UCSD-AML1 (cell line): ENCODE measurements around the gene IZUMO1.

ENCODE experiments used
- DNase-seq: peaks from one replicate; lab custom pipeline; 2025; ENCODE audit not compliant: unreplicated experiment; lab: John Stamatoyannopoulos, UW

Gene IZUMO1

DNA sequence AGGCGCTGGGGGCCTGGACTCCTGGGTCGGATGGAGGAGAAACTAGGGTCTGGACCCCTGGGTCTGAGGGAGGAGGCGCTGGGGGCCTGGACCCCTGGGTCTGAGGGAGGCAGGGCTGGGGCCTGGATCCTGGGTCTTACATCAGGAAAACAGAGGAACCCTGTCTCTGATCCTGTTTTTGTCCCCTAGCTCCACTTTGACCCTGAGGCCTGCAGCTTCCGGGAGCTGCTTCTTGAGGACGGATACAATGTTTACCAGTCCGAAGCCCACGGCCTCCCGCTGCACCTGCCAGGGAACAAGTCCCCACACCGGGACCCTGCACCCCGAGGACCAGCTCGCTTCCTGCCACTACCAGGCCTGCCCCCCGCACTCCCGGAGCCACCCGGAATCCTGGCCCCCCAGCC is 11.0 kb upstream of the IZUMO1 start:
- no peak for DNase-seq

GRCh38 chr19:48757089-48757675 is 10.5 kb upstream of the IZUMO1 start:
- no peak for DNase-seq

DNA sequence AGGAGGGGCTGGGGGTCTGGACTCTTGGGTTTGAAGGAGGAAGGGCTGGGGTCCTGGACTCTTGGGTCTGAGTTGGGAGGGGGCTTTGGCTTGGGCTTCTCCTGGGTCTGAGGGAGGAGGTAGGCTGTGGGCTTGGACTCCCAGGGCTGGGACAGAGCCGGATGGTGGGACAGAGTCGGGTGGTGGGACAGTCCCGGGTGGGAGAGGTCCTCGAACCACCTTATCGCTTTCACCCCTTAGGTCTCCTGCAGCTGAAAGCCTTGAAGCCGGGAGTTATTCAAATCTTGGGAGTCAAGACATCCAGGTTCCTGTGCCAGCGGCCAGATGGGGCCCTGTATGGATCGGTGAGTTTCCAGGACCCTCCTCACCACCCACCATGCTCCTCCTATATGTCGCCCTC is 10.0 kb upstream of the IZUMO1 start:
- no peak for DNase-seq

DNA sequence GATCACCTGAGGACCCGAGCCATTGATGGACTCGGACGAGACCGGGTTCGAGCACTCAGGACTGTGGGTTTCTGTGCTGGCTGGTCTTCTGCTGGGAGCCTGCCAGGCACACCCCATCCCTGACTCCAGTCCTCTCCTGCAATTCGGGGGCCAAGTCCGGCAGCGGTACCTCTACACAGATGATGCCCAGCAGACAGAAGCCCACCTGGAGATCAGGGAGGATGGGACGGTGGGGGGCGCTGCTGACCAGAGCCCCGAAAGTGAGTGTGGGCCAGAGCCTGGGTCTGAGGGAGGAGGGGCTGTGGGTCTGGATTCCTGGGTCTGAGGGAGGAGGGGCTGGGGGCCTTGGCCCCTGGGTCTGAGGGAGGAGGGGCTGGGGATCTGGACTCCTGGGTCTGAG is 9.5 kb upstream of the IZUMO1 start:
- DNase-seq = no peak

DNA sequence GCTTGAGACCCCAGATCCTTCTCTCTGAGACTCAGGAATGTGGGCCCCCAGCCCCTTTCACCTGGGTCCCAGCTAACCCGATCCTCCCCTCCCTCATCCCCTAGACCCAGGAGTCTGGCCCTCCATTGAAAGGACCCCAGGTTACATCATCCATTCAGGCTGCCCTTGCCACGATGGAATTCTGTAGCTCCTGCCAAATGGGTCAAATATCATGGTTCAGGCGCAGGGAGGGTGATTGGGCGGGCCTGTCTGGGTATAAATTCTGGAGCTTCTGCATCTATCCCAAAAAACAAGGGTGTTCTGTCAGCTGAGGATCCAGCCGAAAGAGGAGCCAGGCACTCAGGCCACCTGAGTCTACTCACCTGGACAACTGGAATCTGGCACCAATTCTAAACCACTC is 9.1 kb upstream of the IZUMO1 start:
- DNase-seq = no peak

DNA sequence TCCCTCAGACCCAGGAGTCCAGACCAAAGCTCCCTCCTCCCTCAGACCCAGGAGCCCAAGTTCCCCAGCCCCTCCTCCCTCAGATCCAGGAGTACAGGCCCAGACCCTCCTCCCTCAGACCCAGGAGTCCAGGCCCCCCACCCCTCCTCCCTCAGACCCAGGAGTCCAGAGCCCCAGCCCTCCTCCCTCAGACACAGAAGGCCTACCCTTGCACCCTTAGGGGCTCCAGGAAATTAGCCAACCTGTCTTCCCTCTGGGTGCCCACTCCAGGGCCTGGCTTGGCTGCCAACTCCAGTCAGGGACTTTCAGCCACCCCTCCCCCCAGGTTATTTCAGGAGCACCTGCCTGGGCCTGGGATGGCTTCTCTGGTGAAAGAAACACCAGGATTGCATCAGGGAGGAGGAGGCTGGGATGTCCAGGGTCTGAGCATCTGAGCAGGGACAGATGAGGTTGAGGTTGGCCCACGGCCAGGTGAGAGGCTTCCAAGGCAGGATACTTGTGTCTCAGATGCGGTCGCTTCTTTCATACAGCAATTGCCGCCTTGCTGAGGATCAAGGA is 8.5 kb upstream of the IZUMO1 start, which contains the start of gene FGF21:
FGF21 (plus strand) TSS at position 441 of the 558 bp plus-strand sequence. CDS start 713 bp downstream, outside the sequence.
- no peak for DNase-seq

- peak; percentile 84 for DNase-seq
Measured at GRCh38 chr19:48752496-48753365, 6.0 kb upstream of the IZUMO1 start, which contains the start of gene FUT1. Gene FUT1, minus strand, starts transcription at chr19:48752641. Its CDS starts 1,360 bp downstream, at chr19:48751281.

DNA sequence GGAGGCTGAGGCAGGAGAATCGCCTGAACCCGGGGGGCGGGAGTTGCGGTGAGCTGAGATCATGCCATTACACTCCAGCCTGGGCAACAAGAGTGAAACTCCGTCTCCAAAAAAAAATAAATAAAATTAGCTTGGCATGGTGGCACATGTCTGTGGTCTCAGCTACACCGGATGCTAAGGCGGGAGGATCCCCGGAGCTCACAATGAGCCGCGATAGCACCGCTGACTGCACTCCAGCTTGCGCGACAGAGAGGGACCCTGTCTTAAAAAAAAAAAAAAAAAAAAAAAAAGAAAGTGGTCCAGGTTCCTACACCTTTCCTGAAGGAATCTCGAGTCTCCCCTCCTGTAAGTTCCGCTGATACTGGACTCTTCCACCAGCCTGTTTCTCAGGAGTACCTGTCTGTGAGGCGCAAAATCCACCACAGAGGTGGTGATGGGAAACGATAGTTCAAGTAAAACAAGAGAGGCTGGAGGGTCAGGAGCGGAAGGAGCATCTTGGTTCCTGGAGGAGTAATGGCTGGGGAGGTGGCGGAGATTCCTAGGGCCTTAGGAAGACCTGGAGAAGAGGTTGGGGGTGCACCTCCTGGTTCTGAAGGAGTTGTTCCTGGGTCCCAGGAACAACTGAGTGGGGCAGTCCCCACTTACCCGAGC is 5.3 kb upstream of the IZUMO1 start:
- peak; percentile 44 for DNase-seq

- DNase-seq = peak; percentile 44
Measured at GRCh38 chr19:48750771-48751504, 4.2 kb upstream of the IZUMO1 start.

- no peak for DNase-seq
Measured at GRCh38 chr19:48750351-48750750, 3.6 kb upstream of the IZUMO1 start.

GRCh38 chr19:48749571-48750198 is 3.0 kb upstream of the IZUMO1 start:
- DNase-seq = no peak

DNA sequence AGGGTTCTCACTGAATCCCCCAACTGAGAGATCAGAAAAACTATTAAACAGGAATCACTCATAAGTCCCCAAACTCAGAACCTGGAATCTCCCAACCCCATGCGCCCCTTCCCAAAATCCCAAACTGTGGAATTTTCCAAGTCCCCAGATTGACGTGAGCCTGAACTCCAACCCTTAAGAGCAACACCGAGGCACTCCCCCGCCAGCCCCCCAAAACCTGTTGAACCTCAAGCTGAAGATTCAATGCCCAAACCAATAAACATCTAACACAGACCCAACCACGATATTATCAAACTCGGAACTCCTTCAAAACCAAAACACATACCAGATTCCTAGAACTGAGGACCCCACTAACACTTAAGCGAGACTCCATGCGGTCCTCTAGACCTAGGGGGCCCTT is 599 bp downstream of the IZUMO1 start:
- no peak for DNase-seq

GRCh38 chr19:48745208-48745995 is 1.3 kb downstream of the IZUMO1 start:
- DNase-seq = peak; percentile 34

DNA sequence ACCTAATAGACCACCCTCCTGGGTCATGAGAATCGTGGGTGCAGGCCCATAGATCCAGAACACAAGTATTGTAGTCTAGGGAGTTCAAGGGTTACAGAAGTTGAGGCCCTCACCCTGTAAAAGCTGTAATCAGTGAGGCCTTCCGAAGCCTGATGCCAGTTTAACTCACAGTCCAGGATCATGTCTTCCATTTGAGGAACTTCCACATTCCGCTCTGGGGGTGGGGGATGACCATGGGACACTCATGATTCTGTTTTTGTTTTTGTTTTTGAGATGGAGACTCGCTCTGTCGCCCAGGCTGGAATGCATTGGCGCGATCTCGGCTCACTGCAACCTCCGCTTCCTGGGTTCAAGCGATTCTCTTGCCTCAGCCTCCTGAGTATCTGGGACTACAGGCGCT is 4.6 kb downstream of the IZUMO1 start:
- DNase-seq = no peak

GRCh38 chr19:48741129-48741999 is 5.3 kb downstream of the IZUMO1 start:
- DNase-seq = peak; percentile 74

- peak; percentile 47 for DNase-seq
Measured at GRCh38 chr19:48740164-48740972, 6.3 kb downstream of the IZUMO1 start, which contains the start of gene RASIP1. Gene RASIP1, minus strand, starts transcription at chr19:48740610. Its CDS starts 328 bp downstream, at chr19:48740282.

DNA sequence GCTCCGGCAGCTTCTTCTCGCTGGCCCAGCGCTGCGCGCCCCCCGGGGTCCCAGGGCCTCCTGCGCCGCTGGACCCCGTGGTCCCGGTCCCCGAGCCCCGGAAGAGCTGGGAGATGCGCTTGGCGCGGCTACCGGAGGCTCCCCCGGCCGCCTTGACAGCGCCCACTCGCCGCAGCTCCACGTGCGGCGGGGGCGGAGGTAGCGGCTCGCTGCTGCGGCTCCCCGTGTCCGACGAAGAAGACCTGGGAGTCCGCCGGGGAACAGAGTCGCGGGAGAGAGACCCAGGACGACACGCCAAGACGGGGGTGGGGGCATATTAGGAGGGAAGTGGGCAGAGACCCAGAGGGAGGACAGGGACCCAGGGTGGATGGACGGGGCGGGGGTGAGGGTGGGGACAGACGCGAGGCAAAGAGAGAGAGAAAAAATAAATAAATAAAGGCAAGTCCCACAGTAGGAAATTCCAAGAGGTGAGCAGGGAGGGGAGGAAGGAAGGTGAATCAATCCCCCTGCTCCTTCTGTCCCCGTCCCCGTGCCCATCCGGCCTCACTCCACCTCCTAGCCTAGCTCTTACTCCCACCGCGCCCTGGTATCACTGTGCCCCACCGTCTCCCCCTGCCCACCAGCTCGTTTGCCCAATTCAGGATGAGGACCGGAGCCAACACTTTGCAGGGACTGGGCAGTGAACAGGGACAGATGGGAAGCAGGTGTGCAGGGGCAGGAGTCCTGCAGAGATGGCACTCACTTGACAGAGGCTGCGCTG is 7.1 kb downstream of the IZUMO1 start:
- DNase-seq = no peak
